H1 (cell line): ENCODE data around the gene HMX1. TPM values are rescaled to one million over a fixed set of nuclear protein-coding genes. Genes with fewer than 3 reads are reported as not detected.
A peak's percentile ranks its signal among the peaks of the same experiment; 100 is the strongest.

ENCODE experiments used
- CTCF ChIA-PET: fragments of 300-600 bp; sonication (Branson Sonifier 250); formaldehyde crosslinking; loops from one replicate; lab custom pipeline; 2021; ENCODE audit not compliant: partially characterized antibody; lab: Charles Lee
- POLR2A ChIA-PET: fragments of 300-600 bp; sonication (Branson Sonifier 250); formaldehyde crosslinking; loops from one replicate; lab custom pipeline; 2021; ENCODE audit warnings: inconsistent platforms; ENCODE audit not compliant: partially characterized antibody; lab: Charles Lee
- DNase-seq, 2 experiments: peaks; one replicate each; pipeline versions ENCODE4 v3.0.0 to v3.0.0-alpha.2; 2010 to 2022; ENCODE audit warnings: low spot score in 2 of 2, low read depth in 1 of 2, mixed read lengths in 1 of 2
- FAIRE-seq: peaks from 2 replicates; lab custom pipeline; 2011; peaks lifted over from hg19 to GRCh38; lab: Jason Lieb, UNC
- H2AFZ ChIP-seq: 2 replicates; pipeline ENCODE4 v1.8.1; 2012; ENCODE audit warnings: low read length, inconsistent platforms
- H2AK5ac ChIP-seq: 2 replicates; pipeline ENCODE4 v1.6.1; 2013; ENCODE audit warnings: low read depth, low read length
- H2BK120ac ChIP-seq: replicated peaks from 2 replicates; pipeline ENCODE3; 2013; ENCODE audit warnings: low read depth, low read length, inconsistent platforms
- H2BK12ac ChIP-seq: 2 replicates; pipeline ENCODE4 v1.6.1; 2013; ENCODE audit warnings: low read depth, low read length
- H2BK15ac ChIP-seq: 2 replicates; pipeline ENCODE4 v1.6.1; 2013; ENCODE audit warnings: low read length
- H2BK20ac ChIP-seq: 2 replicates; pipeline ENCODE4 v1.6.1; 2013; ENCODE audit warnings: low read length
- H2BK5ac ChIP-seq: 2 replicates; pipeline ENCODE4 v1.6.1; 2013; ENCODE audit warnings: low read depth, low read length
- H3K14ac ChIP-seq: 2 replicates; pipeline ENCODE4 v1.6.1; 2013; ENCODE audit warnings: inconsistent platforms; ENCODE audit not compliant: insufficient read length
- H3K18ac ChIP-seq: 2 replicates; pipeline ENCODE4 v1.6.1; 2013; ENCODE audit warnings: low read length; ENCODE audit errors: extremely low read depth
- H3K23ac ChIP-seq: 2 replicates; pipeline ENCODE4 v1.6.1; 2013; ENCODE audit warnings: inconsistent platforms; ENCODE audit not compliant: insufficient read length
- H3K23me2 ChIP-seq: 2 replicates; pipeline ENCODE4 v1.6.1; 2013; ENCODE audit warnings: low read depth, low read length
- H3K27ac ChIP-seq: 2 replicates; pipeline ENCODE4 v1.6.1; 2011; ENCODE audit warnings: low read depth, low read length, inconsistent platforms
- H3K27me3 ChIP-seq, 4 experiments: replicated peaks in 1 of 4; 1 replicate in 1 of 4; 2 replicates in 3 of 4; pipeline versions ENCODE4 v1.6.1 to v1.8.1; 2011 to 2013; ENCODE audit warnings: low read length in 3 of 4, mild to moderate bottlenecking in 3 of 4, inconsistent platforms in 2 of 4, mixed read lengths in 2 of 4, moderate library complexity in 1 of 4; ENCODE audit not compliant: control insufficient read depth in 3 of 4, insufficient read depth in 3 of 4; ENCODE audit errors: extremely low read depth in 1 of 4
- H3K36me3 ChIP-seq, 4 experiments: 2 replicates each; pipeline versions ENCODE4 v1.6.1 to v1.8.1; 2011 to 2013; ENCODE audit warnings: mild to moderate bottlenecking in 4 of 4, low read length in 3 of 4, moderate library complexity in 2 of 4, control low read depth in 1 of 4, inconsistent platforms in 1 of 4; ENCODE audit not compliant: insufficient read depth in 4 of 4, control insufficient read depth in 2 of 4
- H3K4ac ChIP-seq: replicated peaks from 2 replicates; pipeline ENCODE3; 2013; ENCODE audit warnings: low read length, low read depth, mixed read lengths, inconsistent platforms; ENCODE audit not compliant: insufficient read length
- H3K4me1 ChIP-seq, 4 experiments: replicated peaks in 1 of 4; 1 replicate in 1 of 4; 2 replicates in 3 of 4; pipeline versions ENCODE4 v1.6.1 to v1.8.1; 2011 to 2013; ENCODE audit warnings: low read length in 3 of 4, inconsistent platforms in 2 of 4, mixed read lengths in 1 of 4; ENCODE audit not compliant: insufficient read depth in 4 of 4, control insufficient read depth in 3 of 4
- H3K4me2 ChIP-seq, 2 experiments: 2 replicates each; pipeline versions ENCODE4 v1.6.1 to v1.8.1; 2011 to 2013; ENCODE audit warnings: low read depth in 2 of 2, low read length in 2 of 2, control low read depth in 1 of 2, inconsistent platforms in 1 of 2, mild to moderate bottlenecking in 1 of 2; ENCODE audit not compliant: insufficient read depth in 1 of 2
- H3K4me3 ChIP-seq, 4 experiments: fragments of 200-600, 300-600 bp in 1 of 4; sonication (generic), shearing (Covaris generic), sonication (Bioruptor Twin) in 1 of 4; 2 replicates each; pipeline versions ENCODE4 v1.5.1 to v1.8.1; 2011 to 2016; ENCODE audit warnings: low read length in 4 of 4, low read depth in 3 of 4, control low read depth in 2 of 4, inconsistent platforms in 2 of 4, mild to moderate bottlenecking in 2 of 4, mixed read lengths in 1 of 4, moderate library complexity in 1 of 4; ENCODE audit not compliant: insufficient read depth in 2 of 4; ENCODE audit errors: extremely low read depth in 1 of 4
- H3K56ac ChIP-seq: replicated peaks from 2 replicates; pipeline ENCODE3; 2013; ENCODE audit warnings: low read depth, mild to moderate bottlenecking, mixed read lengths, low read length, inconsistent platforms; ENCODE audit not compliant: insufficient read length
- H3K79me1 ChIP-seq: 2 replicates; pipeline ENCODE4 v1.6.1; 2013; ENCODE audit warnings: low read depth, low read length, control low read depth
- H3K79me2 ChIP-seq, 2 experiments: 2 replicates each; pipeline versions ENCODE4 v1.6.1 to v1.8.1; 2012 to 2013; ENCODE audit warnings: low read length in 2 of 2, mild to moderate bottlenecking in 2 of 2, inconsistent platforms in 1 of 2; ENCODE audit not compliant: insufficient read depth in 2 of 2, control insufficient read depth in 1 of 2
- H3K9ac ChIP-seq, 4 experiments: replicated peaks in 1 of 4; 1 replicate in 1 of 4; 2 replicates in 3 of 4; pipeline versions ENCODE4 v1.6.1 to v1.8.1; 2011 to 2013; ENCODE audit warnings: low read depth in 3 of 4, low read length in 3 of 4, control low read depth in 2 of 4, mild to moderate bottlenecking in 2 of 4, moderate library complexity in 2 of 4, inconsistent platforms in 1 of 4; ENCODE audit errors: extremely low read depth in 1 of 4
- H3K9me3 ChIP-seq, 2 experiments: 2 replicates each; pipeline versions ENCODE4 v1.6.1 to v1.8.1; 2012 to 2013; ENCODE audit warnings: mild to moderate bottlenecking in 2 of 2, moderate library complexity in 2 of 2, control low read depth in 1 of 2, inconsistent platforms in 1 of 2, low read depth in 1 of 2, low read length in 1 of 2, mixed read lengths in 1 of 2; ENCODE audit not compliant: insufficient read depth in 2 of 2
- H4K20me1 ChIP-seq, 2 experiments: replicated peaks in 1 of 2; 2 replicates each; pipeline versions ENCODE3 to v1.8.1; 2011 to 2013; ENCODE audit warnings: inconsistent platforms in 2 of 2, low read length in 2 of 2, mild to moderate bottlenecking in 1 of 2; ENCODE audit not compliant: insufficient read depth in 2 of 2, control insufficient read depth in 1 of 2
- H4K5ac ChIP-seq: 2 replicates; pipeline ENCODE4 v1.6.1; 2013; ENCODE audit warnings: low read length, low read depth, mixed read lengths, inconsistent platforms; ENCODE audit not compliant: insufficient read length
- H4K8ac ChIP-seq: 2 replicates; pipeline ENCODE4 v1.8.0; 2013; ENCODE audit warnings: mild to moderate bottlenecking, moderate library complexity, low read length, inconsistent platforms; ENCODE audit not compliant: insufficient read depth; ENCODE audit errors: extremely low read depth
- H4K91ac ChIP-seq: replicated peaks from 2 replicates; pipeline ENCODE3; 2013; ENCODE audit warnings: low read length, mixed read lengths, inconsistent platforms; ENCODE audit not compliant: insufficient read length
- CBX8 ChIP-seq: fragments of 300-800, 300-1000 bp; sonication (generic); IDR thresholded peaks from 2 replicates; pipeline ENCODE4 v1.7.1; 2016; ENCODE audit warnings: low read depth, low read length, borderline replicate concordance
- CHD1 ChIP-seq: IDR thresholded peaks from 2 replicates; pipeline ENCODE4 v1.6.1; 2012; ENCODE audit warnings: low read depth, low read length, improper control_type of control experiment
- EP300 ChIP-seq, 2 experiments: IDR thresholded peaks; 1 replicate in 1 of 2; 2 replicates in 1 of 2; pipeline ENCODE4 v1.6.1; 2011 to 2012; ENCODE audit warnings: low read depth in 2 of 2, low read length in 2 of 2, mild to moderate bottlenecking in 2 of 2, borderline replicate concordance in 1 of 2, inconsistent platforms in 1 of 2, moderate library complexity in 1 of 2
- MAX ChIP-seq: IDR thresholded peaks from 2 replicates; pipeline ENCODE4 v1.6.1; 2012; ENCODE audit warnings: inconsistent platforms
- NANOG ChIP-seq: IDR thresholded peaks from 2 replicates; pipeline ENCODE4 v1.6.1; 2011; ENCODE audit warnings: low read length, low read depth, mild to moderate bottlenecking, inconsistent platforms; ENCODE audit not compliant: insufficient read depth, poor library complexity, severe bottlenecking
- POLR2A ChIP-seq, 2 experiments: IDR thresholded peaks; 1 replicate in 1 of 2; 2 replicates in 1 of 2; pipeline ENCODE4 v1.6.1; 2011; ENCODE audit warnings: low read depth in 2 of 2, low read length in 2 of 2, mild to moderate bottlenecking in 2 of 2; ENCODE audit errors: control extremely low read depth in 1 of 2
- SIN3A ChIP-seq, 2 experiments: IDR thresholded peaks in 1 of 2; conservative IDR thresholded peaks in 1 of 2; 2 replicates each; pipeline ENCODE4 v1.6.1; 2011 to 2012; ENCODE audit warnings: low read length in 2 of 2, improper control_type of control experiment in 1 of 2, low read depth in 1 of 2, mild to moderate bottlenecking in 1 of 2
- SIRT6 ChIP-seq: IDR thresholded peaks from one replicate; pipeline ENCODE4 v1.7.1; 2012; ENCODE audit warnings: low read length, inconsistent platforms
- SIX5 ChIP-seq: IDR thresholded peaks from 2 replicates; pipeline ENCODE4 v1.6.1; 2011; ENCODE audit warnings: mild to moderate bottlenecking, low read depth, low read length
- SP1 ChIP-seq: IDR thresholded peaks from 2 replicates; pipeline ENCODE4 v1.6.1; 2011; ENCODE audit warnings: low read depth, low read length
- WGBS, 2 experiments: shearing (Covaris generic) in 1 of 2; methylation state at CpG; one replicate each; pipeline versions ENCODE4 v1.1.6 to v1.1.7; 2013 to 2015; ENCODE audit warnings: low lambda C conversion rate in 2 of 2, mixed read lengths in 2 of 2, inconsistent platforms in 1 of 2, low coverage in 1 of 2, missing lambda C conversion rate in 1 of 2; ENCODE audit not compliant: insufficient replicate concordance in 2 of 2, insufficient coverage in 1 of 2, insufficient read length in 1 of 2; ENCODE audit errors: extremely low coverage in 1 of 2, missing lambda C conversion rate in 1 of 2; 5-methylcytosine and 5-hydroxymethylcytosine counted together
- polyA plus RNA-seq, 7 experiments: library from polyadenylated mRNA; depleted of rRNA in 3 of 7; stranded (reverse) in 5 of 7; unstranded in 2 of 7; fragments of >200 nt in 5 of 7; fragments of 200-250 nt in 2 of 7; gene quantifications; 1 replicate in 5 of 7; 2 replicates in 1 of 7; 4 replicates in 1 of 7; pipeline versions ENCODE4 v1.2.1 to v1.2.3, GENCODE V29; 2011 to 2013; ENCODE audit warnings: missing spikeins in 2 of 7, mixed read lengths in 2 of 7
- total RNA-seq: library from RNA; stranded (reverse); fragmentation: NEBNext Ultra II Directional; extraction: Animal tissue kit (Norgen Biotek cat#: 25700); gene quantifications from 2 replicates; pipeline ENCODE4 v1.2.1, GENCODE V29; 2021

HMX1 gene
- total and polyA plus RNA-seq, 2 of the 8 experiments (the other 6 are each of a cell fraction or from before 2014, with no cell fraction given): 0.26 TPM; not detected in 1

DNA sequence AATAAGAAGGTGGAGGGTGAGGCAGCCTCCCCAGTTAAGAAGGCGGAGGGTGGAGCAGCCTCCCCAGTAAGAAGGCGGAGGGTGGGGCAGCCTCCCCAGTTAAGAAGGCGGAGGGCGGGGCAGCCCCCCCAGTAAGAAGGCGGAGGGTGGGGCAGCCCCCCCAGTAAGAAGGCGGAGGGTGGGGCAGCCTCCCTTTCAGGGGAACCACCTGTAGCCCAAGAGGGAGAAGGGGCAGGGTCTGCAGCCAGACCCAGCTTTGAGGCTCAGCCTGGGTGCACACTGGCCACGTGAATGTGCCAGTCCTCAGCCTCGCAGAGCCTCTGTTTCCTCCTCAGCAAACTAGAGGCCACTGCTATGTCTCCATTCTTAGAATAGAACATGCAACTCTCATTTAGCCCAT, 52.6 kb downstream of the HMX1 start:
- Histone ChIP-seq H2AFZ (no peak overlapping the region), H2BK120ac (peak overlapping the region; percentile 54), H3K4me1 (no peaks in the 10 kb centered on the region), H3K4ac (no peak overlapping the region), H2BK5ac (no peak overlapping the region), H3K27me3 (no peaks in the 10 kb centered on the region; a peak in 1 of 7 replicates), H3K23me2 (no peaks in the 10 kb centered on the region), H3K56ac (no peak overlapping the region), H3K79me2 (no peaks in the 10 kb centered on the region), H4K5ac (no peak overlapping the region), H3K27ac (no peak overlapping the region), H2BK12ac (no peak overlapping the region), H3K4me3 (no peak overlapping the region), H3K79me1 (no peaks in the 10 kb centered on the region), H3K9me3 (no peaks in the 10 kb centered on the region), H3K14ac (no peak overlapping the region), H4K8ac (no peak overlapping the region; the same call in none of the 2 replicates), H4K91ac (no peak overlapping the region), H3K4me2 (no peak overlapping the region), H2AK5ac (no peak overlapping the region), H3K18ac (no peak overlapping the region), H3K9ac (no peak overlapping the region), H3K23ac (no peak overlapping the region), H3K36me3 (no peaks in the 10 kb centered on the region), H4K20me1 (peaks cover 0 to 3% of the 10 kb centered on the region in 2 experiments), H2BK15ac (no peak overlapping the region), H2BK20ac (no peak overlapping the region)
- POLR2A ChIA-PET: no interaction called here
- CTCF ChIA-PET: interaction anchor here (1.3 to 2.0 kb wide), 5 partner anchors 23 to 130 kb away, joined by 3 to 25 read pairs (median 7); no protein-coding TSS in a partner anchor
- DNase-seq: no peak
- WGBS, 2 experiments: 85% methylated on average over 4 of the region's 8 CpGs; no CpG with 5 or more reads in 1 of the 2 experiments
- FAIRE-seq: no peak
- TF ChIP-seq POLR2A (IDR thresholded peaks at IDR 0.05; ENCODE audit: control extremely low read depth in 1 of 2, low read depth in 2 of 2, low read length in 2 of 2) (no peak), CBX8 (no peak), EP300 (IDR thresholded peaks at IDR 0.05; ENCODE audit: borderline replicate concordance in 1 of 2, low read depth in 2 of 2, low read length in 2 of 2) (no peak), SIN3A (conservative IDR thresholded peaks at IDR 0.05 in 1 of 2, IDR thresholded peaks at IDR 0.05 in 1 of 2; ENCODE audit: low read depth in 1 of 2, low read length in 2 of 2) (no peak), SIRT6 (no peak), MAX (no peak), SIX5 (no peak), NANOG (no peak), SP1 (no peak), CHD1 (no peak)
